HG03439 (cell line): ENCODE data around the gene KLHL35.
"Not testable (repeated sequence)": the region's sequence is repeated elsewhere in the genome, so short reads cannot be mapped to it uniquely, and the experiment has no call there.

Experiments
- ATAC-seq: cut with Tn5 transposase; IDR thresholded peaks from one replicate; pipeline ENCODE4 v1.9.1; 2021; ENCODE audit warnings: mild to moderate bottlenecking, moderate library complexity; ENCODE audit not compliant: unreplicated experiment

KLHL35 gene

GRCh38 chr11:75394085-75394840 lies 38.7 kb downstream of the KLHL35 start:
- no peak for ATAC-seq

GRCh38 chr11:75389925-75390324 lies 43.1 kb downstream of the KLHL35 start:
- no peak for ATAC-seq

- no peak for ATAC-seq
Observed at GRCh38 chr11:75389276-75389605, 43.8 kb downstream of the KLHL35 start.

- no peak for ATAC-seq
Observed at GRCh38 chr11:75388386-75389275, 44.4 kb downstream of the KLHL35 start.

GRCh38 chr11:75387736-75388294 lies 45.2 kb downstream of the KLHL35 start:
- ATAC-seq, result no peak

GRCh38 chr11:75386942-75387630 lies 45.9 kb downstream of the KLHL35 start:
- ATAC-seq, result no peak

GRCh38 chr11:75384438-75385080 lies 48.4 kb downstream of the KLHL35 start:
- no peak for ATAC-seq

- no peak for ATAC-seq
Observed at GRCh38 chr11:75383246-75383645, 49.8 kb downstream of the KLHL35 start.

- no peak for ATAC-seq
Observed at GRCh38 chr11:75380716-75381420, 52.1 kb downstream of the KLHL35 start.

GRCh38 chr11:75380245-75380644 lies 52.8 kb downstream of the KLHL35 start:
- ATAC-seq, result no peak

- ATAC-seq, result not testable (repeated sequence)
Observed at GRCh38 chr11:75378776-75379175, 54.2 kb downstream of the KLHL35 start.

- no peak for ATAC-seq
Observed at GRCh38 chr11:75376175-75376574, 56.8 kb downstream of the KLHL35 start.

GRCh38 chr11:75375626-75376025 lies 57.4 kb downstream of the KLHL35 start:
- no peak for ATAC-seq

- ATAC-seq, result no peak
Observed at GRCh38 chr11:75374646-75375045, 58.4 kb downstream of the KLHL35 start.

GRCh38 chr11:75373201-75373600 lies 59.8 kb downstream of the KLHL35 start:
- ATAC-seq, result no peak
